ENCODE results near the gene PCK2.
"Not testable (repeated sequence)": the region's sequence is repeated elsewhere in the genome, so short reads cannot be mapped to it uniquely, and the experiment has no call there.

The PCK2 gene

DNA sequence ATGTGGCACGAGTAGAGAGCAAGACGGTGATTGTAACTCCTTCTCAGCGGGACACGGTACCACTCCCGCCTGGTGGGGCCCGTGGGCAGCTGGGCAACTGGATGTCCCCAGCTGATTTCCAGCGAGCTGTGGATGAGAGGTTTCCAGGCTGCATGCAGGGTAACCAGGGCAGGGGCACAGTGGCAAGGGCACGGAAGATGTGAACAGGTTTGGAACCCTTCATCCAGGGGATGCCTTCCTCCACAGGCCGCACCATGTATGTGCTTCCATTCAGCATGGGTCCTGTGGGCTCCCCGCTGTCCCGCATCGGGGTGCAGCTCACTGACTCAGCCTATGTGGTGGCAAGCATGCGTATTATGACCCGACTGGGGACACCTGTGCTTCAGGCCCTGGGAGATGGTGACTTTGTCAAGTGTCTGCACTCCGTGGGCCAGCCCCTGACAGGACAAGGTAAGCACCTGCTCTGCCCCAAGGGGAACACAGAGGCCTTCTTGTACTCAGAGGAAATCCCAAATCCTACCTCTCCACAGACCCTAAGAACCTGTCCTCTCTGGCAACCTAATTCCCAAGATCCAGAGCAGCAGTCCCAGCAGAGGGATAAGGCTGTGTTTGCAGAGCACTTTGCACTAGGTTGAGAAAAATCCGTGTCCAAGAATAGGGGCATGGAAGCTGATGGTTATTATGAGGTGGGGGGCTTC lies 4.3 kb downstream of the PCK2 start:
- DNase-seq = no peak

GRCh38 chr14:24098927-24099813 lies 5.1 kb downstream of the PCK2 start:
- DNase-seq = no peak

DNA sequence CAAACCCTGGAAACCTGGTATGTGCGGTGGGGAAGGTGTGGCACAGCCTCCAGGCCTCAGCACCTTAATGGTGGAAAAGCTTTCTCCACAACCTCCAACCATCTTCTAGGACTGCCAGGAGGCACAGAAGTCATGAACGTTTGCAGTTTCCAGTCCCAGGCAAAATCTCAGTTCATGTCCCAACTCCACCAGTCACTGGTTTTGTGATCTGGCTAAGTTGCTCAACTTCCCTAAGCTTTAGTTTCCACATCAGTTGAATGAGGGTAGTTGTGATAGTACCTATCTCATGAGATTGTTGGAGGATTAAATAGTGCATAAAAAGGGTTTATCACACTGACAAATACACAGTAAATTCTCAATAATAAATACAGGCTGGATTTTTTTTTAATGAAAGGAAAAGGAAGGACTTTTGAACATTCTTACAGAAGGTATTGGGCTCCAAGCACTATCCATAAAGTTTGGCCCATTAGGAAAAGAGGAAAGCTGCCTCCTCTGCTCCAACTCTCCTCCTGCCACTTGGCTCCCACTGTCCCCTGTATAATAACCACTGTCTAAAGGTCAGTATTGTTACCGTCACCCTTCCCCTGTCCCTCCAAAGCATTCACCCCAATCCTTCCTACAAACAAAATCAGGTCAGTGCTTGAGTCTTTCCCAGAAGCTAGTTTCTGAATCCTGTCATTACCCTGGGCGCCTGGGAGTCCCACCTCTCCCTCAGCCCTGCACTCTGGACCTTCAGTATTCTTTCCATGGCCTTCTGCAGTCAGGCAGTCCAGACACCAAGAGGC lies 6.3 kb downstream of the PCK2 start:
- DNase-seq = no peak

GRCh38 chr14:24100982-24101494 lies 6.9 kb downstream of the PCK2 start:
- no peak for DNase-seq

DNA sequence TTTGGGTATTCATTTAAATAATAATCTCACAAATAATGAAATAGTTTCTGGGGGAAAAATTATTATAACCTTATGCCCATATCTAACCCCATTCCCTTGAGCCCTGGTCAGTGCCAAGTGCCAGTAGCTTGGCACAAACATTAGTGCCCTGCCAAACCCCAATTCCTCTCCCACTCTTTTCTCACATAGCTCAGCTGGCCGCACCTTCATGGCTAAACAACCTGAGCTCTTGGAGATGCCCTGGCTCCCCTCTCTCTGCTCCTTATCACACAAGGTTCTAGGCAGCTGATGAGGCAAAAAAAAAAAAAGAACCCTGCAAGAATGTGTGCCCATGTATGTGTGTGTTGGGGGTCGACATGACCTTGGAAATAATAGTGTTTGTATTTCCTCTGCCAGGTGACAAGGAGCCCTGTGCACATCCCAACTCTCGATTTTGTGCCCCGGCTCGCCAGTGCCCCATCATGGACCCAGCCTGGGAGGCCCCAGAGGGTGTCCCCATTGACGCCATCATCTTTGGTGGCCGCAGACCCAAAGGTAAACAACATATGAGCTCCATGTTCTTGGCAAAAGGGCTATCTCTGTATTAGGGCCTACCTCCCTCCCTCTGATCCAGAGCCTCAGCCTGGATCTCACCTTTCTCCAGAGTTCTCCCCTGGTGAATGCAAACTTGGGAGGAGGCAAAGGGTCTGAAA lies 8.4 kb downstream of the PCK2 start:
- DNase-seq = no peak

DNA sequence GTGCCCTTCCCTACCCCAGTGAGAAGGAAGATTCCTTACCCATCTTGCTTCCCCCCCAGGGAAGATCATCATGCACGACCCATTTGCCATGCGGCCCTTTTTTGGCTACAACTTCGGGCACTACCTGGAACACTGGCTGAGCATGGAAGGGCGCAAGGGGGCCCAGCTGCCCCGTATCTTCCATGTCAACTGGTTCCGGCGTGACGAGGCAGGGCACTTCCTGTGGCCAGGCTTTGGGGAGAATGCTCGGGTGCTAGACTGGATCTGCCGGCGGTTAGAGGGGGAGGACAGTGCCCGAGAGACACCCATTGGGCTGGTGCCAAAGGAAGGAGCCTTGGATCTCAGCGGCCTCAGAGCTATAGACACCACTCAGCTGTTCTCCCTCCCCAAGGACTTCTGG lies 9.3 kb downstream of the PCK2 start:
- no peak for DNase-seq

DNA sequence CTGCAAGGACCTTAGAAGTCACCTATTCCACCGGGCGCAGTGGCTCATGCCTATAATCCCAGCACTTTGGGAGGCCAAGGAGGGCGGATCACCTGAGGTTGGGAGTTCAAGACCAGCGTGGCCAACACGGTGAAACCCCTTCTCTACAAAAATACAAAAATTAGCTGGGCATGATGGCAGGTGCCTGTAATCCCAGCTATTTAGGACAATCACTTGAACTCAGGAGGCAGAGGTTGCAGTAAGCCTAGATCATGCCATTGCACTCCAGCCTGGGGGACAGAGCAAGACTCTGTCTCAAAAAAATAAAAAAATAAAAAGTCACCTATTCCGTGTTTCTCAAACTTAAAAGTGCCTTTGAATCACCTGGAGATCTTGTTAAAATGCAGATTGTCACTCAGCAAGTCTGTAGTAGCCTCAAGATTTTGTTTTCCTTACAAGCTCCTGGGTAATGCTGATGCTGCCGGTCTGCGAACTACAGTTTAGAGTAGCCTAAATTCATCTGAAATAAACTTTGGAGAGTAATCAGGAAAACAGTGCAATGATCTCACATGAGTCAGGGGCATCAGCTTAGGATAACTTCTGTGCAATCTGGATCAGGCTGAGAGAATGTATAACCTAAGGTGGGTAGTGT lies 11.6 kb downstream of the PCK2 start:
- not testable (repeated sequence) for DNase-seq

GRCh38 chr14:24106672-24107271 lies 12.7 kb downstream of the PCK2 start:
- DNase-seq = no peak

GRCh38 chr14:24108336-24108874 lies 14.3 kb downstream of the PCK2 start:
- DNase-seq = no peak

DNA sequence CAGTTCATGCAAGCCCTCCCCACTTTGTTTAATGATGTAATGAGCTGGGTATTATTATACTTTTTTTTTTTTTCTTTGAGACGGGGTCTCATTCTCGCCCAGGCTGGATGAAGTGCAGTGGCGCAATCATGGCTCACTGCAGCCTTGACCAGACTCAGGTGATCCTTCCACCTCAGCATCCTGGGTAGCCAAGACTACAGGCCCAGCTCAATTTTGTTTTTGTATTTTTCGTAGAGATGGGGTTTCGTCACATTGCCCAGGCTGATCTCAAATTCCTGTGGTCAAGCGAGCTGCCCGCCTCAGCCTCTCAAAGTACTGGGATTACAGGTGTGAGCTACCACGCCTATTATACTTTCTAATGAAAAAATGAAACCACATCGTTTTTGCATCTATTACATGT lies 15.9 kb downstream of the PCK2 start:
- DNase-seq = no peak

GRCh38 chr14:24110523-24110922 lies 16.4 kb downstream of the PCK2 start:
- DNase-seq = no peak

GRCh38 chr14:24113379-24113800 lies 19.3 kb downstream of the PCK2 start:
- no peak for DNase-seq

DNA sequence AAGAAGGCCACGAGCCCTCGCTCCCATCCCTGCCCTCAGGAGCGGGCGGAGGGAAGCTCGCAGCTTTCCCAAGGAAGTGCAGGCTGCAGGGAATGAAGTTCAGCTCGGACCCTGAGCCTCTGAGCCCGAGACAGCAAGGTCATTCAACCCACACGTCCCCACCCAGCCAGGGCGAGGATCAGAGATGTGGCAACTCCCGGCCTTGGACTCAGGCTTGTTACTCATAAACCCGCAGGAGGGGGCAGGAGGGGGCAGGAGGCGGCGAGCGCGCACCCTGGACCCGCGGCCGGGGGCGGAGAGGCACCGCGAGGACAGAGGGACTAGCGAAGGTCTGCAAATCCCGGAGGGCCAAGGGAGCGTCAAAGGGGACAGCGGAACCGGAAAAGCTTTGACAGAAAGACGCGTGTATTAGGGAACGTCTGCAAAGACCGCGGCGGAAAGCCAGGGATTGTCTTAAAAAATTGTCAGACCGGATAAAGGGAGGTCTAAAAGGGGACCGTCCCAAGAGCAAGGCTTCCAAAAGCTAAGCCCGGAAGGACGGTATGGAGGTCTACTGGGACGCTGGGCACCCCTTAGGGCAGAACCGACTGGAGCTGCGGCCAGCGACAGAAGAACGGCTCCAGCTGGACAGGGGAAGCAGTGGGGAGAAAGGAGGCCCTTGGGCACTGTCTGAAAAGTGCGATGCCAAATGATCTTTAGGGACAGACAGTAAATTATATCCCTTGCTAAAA lies 19.9 kb downstream of the PCK2 start:
- peak; percentile 91 for DNase-seq

- peak; percentile 99 for DNase-seq
These were observed 20.7 kb downstream of the PCK2 start, which contains the start of the genes DCAF11 and NRL for GRCh38 chr14:24114532-24115421. Gene DCAF11, plus strand, starts transcription at chr14:24114777. Its CDS starts 818 bp downstream, at chr14:24115595. Gene NRL, minus strand, starts transcription at chr14:24114949. Its CDS starts 32,101 bp downstream, at chr14:24082848.

DNA sequence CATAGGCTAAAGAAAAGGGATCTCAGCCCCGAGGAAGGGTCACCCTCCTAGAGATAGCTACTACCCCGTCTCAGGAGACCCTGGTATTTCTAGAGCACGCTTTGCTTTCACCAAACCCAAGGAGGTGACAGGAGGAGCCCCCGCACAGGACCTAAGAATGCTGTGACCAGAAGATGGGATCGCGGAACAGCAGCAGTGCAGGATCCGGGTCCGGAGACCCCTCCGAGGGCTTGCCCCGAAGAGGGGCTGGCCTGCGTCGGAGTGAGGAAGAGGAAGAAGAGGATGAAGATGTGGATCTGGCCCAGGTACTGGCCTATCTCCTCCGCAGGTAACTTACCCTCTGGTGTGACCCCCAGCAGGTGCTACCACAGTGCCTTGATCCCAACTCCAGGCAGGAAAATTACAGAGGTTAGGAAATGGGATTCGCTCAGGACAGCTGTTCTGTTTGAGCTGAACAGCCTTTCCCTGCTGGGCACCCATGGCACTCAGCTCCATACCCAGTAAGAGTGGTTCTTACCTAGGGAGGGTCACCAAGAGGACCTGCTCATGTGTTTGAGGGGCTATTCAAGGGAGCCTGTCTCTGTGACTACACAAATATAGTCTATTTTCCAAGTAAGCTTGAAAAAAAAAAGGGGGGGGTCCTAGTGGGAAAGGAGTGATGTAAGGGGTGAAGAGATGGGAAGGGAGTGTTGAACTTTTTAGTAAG lies 21.5 kb downstream of the PCK2 start:
- peak; percentile 68 for DNase-seq

- no peak for DNase-seq
These were observed 22.2 kb downstream of the PCK2 start for GRCh38 chr14:24116128-24116814.

DNA sequence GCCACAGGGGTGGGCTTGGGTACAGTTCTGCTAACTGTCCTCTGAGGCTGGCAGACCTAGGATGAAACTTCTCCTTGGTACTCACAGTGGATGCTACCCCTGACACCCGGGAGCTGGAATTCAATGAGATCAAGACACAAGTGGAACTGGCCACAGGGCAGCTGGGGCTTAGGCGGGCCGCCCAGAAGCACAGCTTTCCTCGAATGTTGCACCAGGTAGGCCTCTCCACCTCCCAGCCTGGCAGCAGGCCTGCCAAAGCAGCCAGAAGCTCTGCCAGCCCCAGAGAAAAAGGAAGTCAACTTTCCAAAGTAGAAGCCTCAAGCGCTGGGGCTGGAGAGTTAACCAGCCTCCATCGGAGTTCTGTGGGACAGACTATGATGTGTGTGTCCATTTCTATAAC lies 23.1 kb downstream of the PCK2 start:
- no peak for DNase-seq

DNA sequence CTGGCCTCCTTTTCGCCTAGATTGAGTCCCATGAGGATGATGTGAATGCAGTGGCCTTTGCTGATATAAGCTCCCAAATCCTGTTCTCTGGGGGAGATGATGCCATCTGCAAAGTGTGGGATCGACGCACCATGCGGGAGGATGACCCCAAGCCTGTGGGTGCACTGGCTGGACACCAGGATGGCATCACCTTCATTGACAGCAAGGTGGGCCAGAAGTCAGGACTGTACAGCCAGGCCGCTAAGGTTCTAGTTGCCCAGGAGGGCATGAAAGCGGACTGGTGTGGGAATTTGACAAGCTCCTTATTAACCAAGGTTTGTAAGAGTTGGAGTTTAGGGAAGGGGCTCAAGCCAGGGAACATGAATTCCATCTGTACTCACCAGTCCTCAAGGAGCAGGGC lies 25.6 kb downstream of the PCK2 start:
- no peak for DNase-seq

Measured in activated effector memory CD4-positive, alpha-beta T cell treated with anti-CD3 and anti-CD28 coated beads, Interleukin-2, amount 50 U/mL, for 16 hours (primary cell).